HCT116 (cell line): ENCODE data around the gene MACC1. TPM values are rescaled to one million over a fixed set of nuclear protein-coding genes. Genes with fewer than 3 reads are reported as not detected.

Source experiments
- ATAC-seq: fragments of 200-7000 bp; cut with Tn5 transposase; 2 replicates; pipeline ENCODE4 v1.9.1; 2020; ENCODE audit warnings: mild to moderate bottlenecking, moderate library complexity
- BruUV-seq: library from RNA; stranded (reverse); fragments of 400-500 nt; replicated peaks from 2 replicates; lab custom pipeline; 2021; lab: Mats Ljungman, UMichigan
- CTCF ChIA-PET: fragments of 300-600 bp; sonication (Branson Sonifier 250); formaldehyde crosslinking; loops from one replicate; lab custom pipeline; 2021; ENCODE audit warnings: antibody characterized with exemption; lab: Charles Lee
- POLR2A ChIA-PET: fragments of 300-600, 350-600 bp; sonication (Branson Sonifier 250); formaldehyde crosslinking; loops from one replicate; lab custom pipeline; 2021; ENCODE audit warnings: antibody characterized with exemption; lab: Charles Lee
- RAD21 ChIA-PET, 2 experiments: fragments of 300-600 bp; sonication (Branson Sonifier 250); formaldehyde crosslinking; loops; one replicate each; lab custom pipeline; 2023; ENCODE audit warnings: low total read pairs in 2 of 2; ENCODE audit not compliant: uncharacterized antibody in 2 of 2, unreplicated experiment in 2 of 2, low non-redundant PET in 1 of 2; lab: Charles Lee
- DNase-seq: peaks from one replicate; pipeline ENCODE4 v3.0.0-alpha.2; 2010; ENCODE audit warnings: low read depth, low spot score
- H2AFZ ChIP-seq: fragments of 200-600 bp; shearing (Covaris generic), sonication (generic); 2 replicates; pipeline ENCODE4 v1.6.1; 2017; ENCODE audit warnings: low read depth, mixed run types, mixed read lengths, antibody characterized with exemption, low read length; ENCODE audit not compliant: poor library complexity, severe bottlenecking
- H3K27ac ChIP-seq: 2 replicates; pipeline ENCODE4 v1.5.1; 2012; ENCODE audit warnings: low read depth, low read length
- H3K27me3 ChIP-seq: fragments of 200-600 bp; sonication (generic); 2 replicates; pipeline ENCODE4 v1.6.1; 2016; ENCODE audit warnings: mixed run types, low read length, mixed read lengths; ENCODE audit not compliant: insufficient read depth
- H3K36me3 ChIP-seq, 2 experiments: fragments of 200-500 bp in 1 of 2; fragments of 200-600 bp in 1 of 2; sonication (Bioruptor generic) in 1 of 2; sonication (generic) in 1 of 2; 2 replicates each; pipeline versions ENCODE4 v1.5.1 to v1.6.1; 2014 to 2016; ENCODE audit warnings: low read length in 2 of 2, inconsistent platforms in 1 of 2, mixed read lengths in 1 of 2, mixed run types in 1 of 2; ENCODE audit not compliant: insufficient read depth in 2 of 2, control insufficient read depth in 1 of 2
- H3K4me1 ChIP-seq, 2 experiments: fragments of 200-600 bp in 1 of 2; sonication (generic) in 1 of 2; 2 replicates each; pipeline versions ENCODE4 v1.5.1 to v1.6.1; 2012 to 2017; ENCODE audit warnings: low read length in 2 of 2, inconsistent platforms in 1 of 2, mild to moderate bottlenecking in 1 of 2, mixed read lengths in 1 of 2, mixed run types in 1 of 2, moderate library complexity in 1 of 2; ENCODE audit not compliant: insufficient read depth in 2 of 2, control insufficient read depth in 1 of 2
- H3K4me2 ChIP-seq: fragments of 200-600 bp; sonication (generic); 2 replicates; pipeline ENCODE4 v1.6.1; 2017; ENCODE audit warnings: mixed run types, low read length, mixed read lengths
- H3K4me3 ChIP-seq, 2 experiments: fragments of 200-600 bp in 1 of 2; sonication (generic) in 1 of 2; replicated peaks in 1 of 2; 2 replicates each; pipeline ENCODE4 v1.5.1; 2011 to 2016; ENCODE audit warnings: low read length in 2 of 2, control low read depth in 1 of 2, low read depth in 1 of 2, mild to moderate bottlenecking in 1 of 2, mixed read lengths in 1 of 2, mixed run types in 1 of 2
- H3K79me2 ChIP-seq: fragments of 200-600 bp; sonication (generic); 2 replicates; pipeline ENCODE4 v1.6.1; 2017; ENCODE audit warnings: mild to moderate bottlenecking, mixed run types, low read length, moderate library complexity, mixed read lengths; ENCODE audit not compliant: insufficient read depth
- H3K9ac ChIP-seq: fragments of 200-600 bp; sonication (generic); 2 replicates; pipeline ENCODE4 v1.6.1; 2016; ENCODE audit warnings: low read length, mixed read lengths
- H3K9me2 ChIP-seq: fragments of 200-600 bp; sonication (generic), shearing (Covaris generic); 2 replicates; pipeline ENCODE4 v1.6.1; 2017; ENCODE audit warnings: mixed run types, mild to moderate bottlenecking, moderate library complexity; ENCODE audit not compliant: insufficient read depth
- H3K9me3 ChIP-seq, 2 experiments: fragments of 200-500 bp in 1 of 2; fragments of 200-600 bp in 1 of 2; sonication (Bioruptor generic) in 1 of 2; sonication (generic) in 1 of 2; 2 replicates each; pipeline ENCODE4 v1.6.1; 2014 to 2017; ENCODE audit warnings: low read length in 2 of 2, mixed read lengths in 2 of 2, inconsistent platforms in 1 of 2, low read depth in 1 of 2, mild to moderate bottlenecking in 1 of 2, mixed run types in 1 of 2, moderate library complexity in 1 of 2; ENCODE audit not compliant: control insufficient read depth in 1 of 2, insufficient read depth in 1 of 2
- H4K20me1 ChIP-seq: fragments of 200-600 bp; sonication (generic), shearing (Covaris generic); 2 replicates; pipeline ENCODE4 v1.6.1; 2017; ENCODE audit warnings: mixed run types, mild to moderate bottlenecking, moderate library complexity; ENCODE audit not compliant: insufficient read depth
- ATF3 ChIP-seq: IDR thresholded peaks from 2 replicates; pipeline ENCODE4 v1.6.1; 2012
- CBX3 ChIP-seq: IDR thresholded peaks from 2 replicates; pipeline ENCODE4 v1.6.1; 2012; ENCODE audit warnings: low read depth
- CEBPB ChIP-seq: IDR thresholded peaks from 2 replicates; pipeline ENCODE4 v1.6.1; 2012; ENCODE audit warnings: low read depth
- CTCF ChIP-seq, 3 experiments: fragments of 200-600 bp in 1 of 3; sonication (generic) in 1 of 3; IDR thresholded peaks in 2 of 3; conservative IDR thresholded peaks in 1 of 3; 2 replicates each; pipeline ENCODE4 v1.5.1; 2012 to 2017; ENCODE audit warnings: low read depth in 2 of 3, low read length in 2 of 3, antibody characterized with exemption in 1 of 3, borderline replicate concordance in 1 of 3, control low read depth in 1 of 3, mild to moderate bottlenecking in 1 of 3, mixed read lengths in 1 of 3, mixed run types in 1 of 3, moderate library complexity in 1 of 3; ENCODE audit not compliant: insufficient read depth in 1 of 3
- ELF1 ChIP-seq: IDR thresholded peaks from 2 replicates; pipeline ENCODE4 v1.6.1; 2012; ENCODE audit warnings: low read depth, borderline replicate concordance
- EZH2 ChIP-seq: fragments of 200-600 bp; sonication (generic); IDR thresholded peaks from 2 replicates; pipeline ENCODE4 v1.6.1; 2017; ENCODE audit warnings: antibody characterized with exemption, mixed run types
- FOSL1 ChIP-seq: IDR thresholded peaks from 2 replicates; pipeline ENCODE4 v1.6.1; 2012; ENCODE audit warnings: low read depth
- MAX ChIP-seq: IDR thresholded peaks from 2 replicates; pipeline ENCODE4 v1.6.1; 2012
- POLR2AphosphoS5 ChIP-seq: IDR thresholded peaks from 2 replicates; pipeline ENCODE4 v1.6.1; 2011; ENCODE audit warnings: mild to moderate bottlenecking, low read depth, low read length, moderate library complexity
- RAD21 ChIP-seq: IDR thresholded peaks from 2 replicates; pipeline ENCODE4 v1.6.1; 2012; ENCODE audit warnings: low read depth, mild to moderate bottlenecking
- REST ChIP-seq: IDR thresholded peaks from 2 replicates; pipeline ENCODE4 v1.6.1; 2012; ENCODE audit warnings: low read depth
- SIN3A ChIP-seq: IDR thresholded peaks from 2 replicates; pipeline ENCODE4 v1.6.1; 2012; ENCODE audit warnings: low read depth
- SP1 ChIP-seq: IDR thresholded peaks from 2 replicates; pipeline ENCODE4 v1.6.1; 2012; ENCODE audit warnings: low read depth
- TCF7L2 ChIP-seq: IDR thresholded peaks from 2 replicates; pipeline ENCODE4 v1.7.0; 2011; ENCODE audit warnings: borderline replicate concordance, inconsistent platforms; ENCODE audit not compliant: insufficient read depth, insufficient read length; ENCODE audit errors: extremely low read depth
- ZBTB33 ChIP-seq: IDR thresholded peaks from 2 replicates; pipeline ENCODE4 v1.6.1; 2011; ENCODE audit warnings: mild to moderate bottlenecking, low read length, moderate library complexity; ENCODE audit not compliant: insufficient replicate concordance; ENCODE audit errors: extremely low read depth
- ZFX ChIP-seq: fragments of 450-650 bp; IDR thresholded peaks from 2 replicates; pipeline ENCODE4 v1.6.1; 2017
- ZNF274 ChIP-seq: fragments of 200-500 bp; sonication (Bioruptor generic); IDR thresholded peaks from 2 replicates; pipeline ENCODE4 v1.6.1; 2014; ENCODE audit warnings: mild to moderate bottlenecking, low read depth, low read length, inconsistent platforms
- intact Hi-C: fragments of 100-400 bp; cut with micrococcal nuclease; formaldehyde crosslinking; loops from 2 replicates; pipeline ENCODE4 v1.10.0; 2022
- total RNA-seq: library from RNA; stranded (reverse); gene quantifications from one replicate; pipeline ENCODE4 v1.2.1, GENCODE V29; 2021; ENCODE audit not compliant: unreplicated experiment

Gene MACC1
- total RNA-seq, 1 experiment from 2014 or later: 9.8 TPM

GRCh38 chr7:20236043-20236442, 18.9 kb upstream of the MACC1 start:
- Histone ChIP-seq H3K36me3 (no peaks in the 10 kb centered on the region), H4K20me1 (no peaks in the 10 kb centered on the region), H3K4me1 (peaks cover 0 to 3% of the 10 kb centered on the region in 2 experiments; a peak in 1 of 4 replicates), H3K4me2 (no peak overlapping the region), H3K9me3 (no peaks in the 10 kb centered on the region), H3K9me2 (no peaks in the 10 kb centered on the region), H3K27ac (no peak overlapping the region), H3K4me3 (no peak overlapping the region), H3K9ac (no peak overlapping the region), H2AFZ (no peak overlapping the region), H3K27me3 (no peaks in the 10 kb centered on the region), H3K79me2 (no peaks in the 10 kb centered on the region)
- ChIA-PET POLR2A (no interaction called here), CTCF (interaction anchor here (0.6 kb wide), 1 partner anchor 103 kb away, joined by 3 read pairs; no protein-coding TSS in a partner anchor), RAD21 (no interaction called here)
- intact Hi-C loops: no loop called here
- BruUV-seq: no TSS peak
- DNase-seq: no peak
- no peak for TF ChIP-seq ZFX
- TF ChIP-seq ELF1: no peak
- TF ChIP-seq CBX3: no peak
- no peak for TF ChIP-seq EZH2
- TF ChIP-seq TCF7L2: no peak
- no peak for TF ChIP-seq RAD21
- no peak for TF ChIP-seq REST
- TF ChIP-seq CTCF (IDR thresholded peaks at IDR 0.05 in 2 of 3, conservative IDR thresholded peaks at IDR 0.05 in 1 of 3; ENCODE audit: borderline replicate concordance in 1 of 3, insufficient read depth in 1 of 3, low read depth in 2 of 3, low read length in 2 of 3): no peak
- no peak for TF ChIP-seq CEBPB
- TF ChIP-seq ATF3: no peak
- TF ChIP-seq SP1: no peak
- no peak for TF ChIP-seq FOSL1
- TF ChIP-seq MAX: no peak
- no peak for TF ChIP-seq ZBTB33
- TF ChIP-seq ZNF274: no peak
- no peak for TF ChIP-seq POLR2AphosphoS5
- no peak for TF ChIP-seq SIN3A
- ATAC-seq: no peak
